NCI-H2081 (cell line): Measurements from ENCODE around the gene NUP214.
A peak's percentile ranks its signal among the peaks of the same experiment; 100 is the strongest.

Experiments used
- DNase-seq, 2 experiments: peaks; one replicate each; lab custom pipeline; 2025; lab: John Stamatoyannopoulos, UW

Gene NUP214

DNA sequence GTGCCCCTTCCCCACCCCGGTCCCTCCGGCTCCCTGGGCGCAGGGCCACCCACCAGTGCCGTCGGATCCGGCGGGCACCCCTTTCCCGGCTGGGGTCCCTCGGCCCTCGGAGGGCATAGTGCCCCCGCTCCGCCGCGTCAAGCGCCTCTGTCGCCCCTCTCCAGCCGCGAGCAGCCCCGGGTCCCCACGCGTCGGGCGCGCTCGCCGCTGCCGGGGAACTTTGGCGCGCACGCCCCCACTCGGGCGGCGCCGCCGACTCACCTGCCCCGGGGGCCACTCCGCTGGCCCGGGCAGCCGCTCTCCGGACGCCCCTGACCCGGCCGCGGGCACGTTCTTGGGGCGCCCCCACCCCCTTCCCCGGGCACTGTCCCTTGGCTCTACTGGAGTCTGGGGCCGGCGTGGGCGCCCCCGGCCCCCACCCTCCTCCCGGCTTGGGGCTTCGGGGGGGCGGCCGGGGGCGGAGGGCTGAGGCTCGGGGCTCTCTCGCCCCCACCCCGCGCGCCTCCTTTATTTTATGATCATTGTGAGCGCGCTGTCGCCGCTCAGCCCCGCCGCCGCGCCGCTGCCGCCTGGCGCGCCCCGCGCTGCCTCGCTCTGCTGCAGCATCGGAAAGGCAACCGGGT, 152.0 kb downstream of the NUP214 start:
- peak in 1 of 2 experiments; percentile 15 for DNase-seq

GRCh38 chr9:131277910-131278701, 152.7 kb downstream of the NUP214 start:
- DNase-seq = peak; percentile 75 to 85

DNA sequence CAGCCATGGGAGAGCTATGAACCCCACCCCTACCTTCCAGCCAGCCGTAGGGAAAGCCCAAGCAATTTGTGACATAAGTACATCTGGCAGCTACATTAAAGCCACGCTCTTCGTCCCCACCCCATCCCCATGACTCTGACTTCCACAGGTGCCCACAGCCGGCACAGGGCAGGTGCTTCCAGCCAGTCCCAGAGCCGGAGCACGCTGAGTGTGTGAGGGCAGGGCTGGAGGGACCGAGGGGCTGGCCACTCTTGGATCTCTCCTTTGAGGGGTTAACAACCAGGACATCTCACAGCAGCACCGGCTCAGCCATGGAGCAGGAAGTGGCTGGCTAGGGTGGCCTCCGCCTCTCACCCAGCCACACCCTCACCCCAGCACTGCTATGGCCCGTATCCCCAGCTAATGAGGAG, 153.3 kb downstream of the NUP214 start:
- no peak for DNase-seq

GRCh38 chr9:131279196-131279862, 153.9 kb downstream of the NUP214 start:
- DNase-seq = no peak

GRCh38 chr9:131279863-131280570, 154.6 kb downstream of the NUP214 start:
- no peak for DNase-seq

GRCh38 chr9:131280660-131281059, 155.3 kb downstream of the NUP214 start:
- DNase-seq = no peak

- no peak for DNase-seq
Observed at GRCh38 chr9:131281119-131281965, 156.0 kb downstream of the NUP214 start.

DNA sequence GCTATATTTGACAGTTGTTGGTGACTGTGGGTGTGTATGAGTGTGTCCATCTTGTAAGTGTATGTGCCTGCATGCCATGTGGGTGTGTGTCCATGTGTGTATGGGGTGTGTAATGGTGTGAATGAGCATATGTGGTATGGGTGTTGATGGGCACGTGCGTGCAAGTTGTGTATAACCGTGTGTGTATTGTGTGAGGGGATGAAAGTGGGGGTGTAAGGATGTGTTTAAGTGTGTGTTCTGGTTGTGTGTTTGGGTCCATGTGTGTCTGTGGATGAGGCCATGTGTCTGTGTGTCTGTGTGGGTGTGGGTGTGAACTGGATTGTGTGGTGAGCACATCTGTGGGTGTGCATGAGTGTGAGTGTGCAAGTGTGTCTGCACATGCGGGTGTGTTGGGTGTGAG, 156.8 kb downstream of the NUP214 start:
- no peak for DNase-seq

GRCh38 chr9:131282688-131283422, 157.5 kb downstream of the NUP214 start:
- no peak for DNase-seq
